IMR-90 (cell line): ENCODE results near the gene TMEM130. TPM values are rescaled to one million over a fixed set of nuclear protein-coding genes. Genes with fewer than 3 reads are reported as not detected.

Experiments
- ATAC-seq: fragments of 200-7000 bp; cut with Tn5 transposase; 2 replicates; pipeline ENCODE4 v1.9.1; 2020; ENCODE audit warnings: low read depth, mild to moderate bottlenecking, moderate library complexity
- BruUV-seq: library from RNA; stranded (reverse); fragments of 400-500 nt; replicated peaks from 2 replicates; lab custom pipeline; 2021; lab: Mats Ljungman, UMichigan
- CTCF ChIA-PET: fragments of 300-600 bp; formaldehyde crosslinking; extraction: SDS; loops from one replicate; lab custom pipeline; 2021; ENCODE audit warnings: antibody characterized with exemption; lab: Yijun Ruan, JAX
- POLR2A ChIA-PET: fragments of 300-600 bp; sonication (Branson Sonifier 250); formaldehyde crosslinking; loops from one replicate; lab custom pipeline; 2022; ENCODE audit warnings: antibody characterized with exemption; ENCODE audit not compliant: unreplicated experiment; lab: Charles Lee
- DNase-seq: peaks from one replicate; pipeline ENCODE4 v3.0.0; 2013
- H2AFZ ChIP-seq: replicated peaks from 2 replicates; pipeline ENCODE3; 2013; ENCODE audit warnings: low read length, mild to moderate bottlenecking; ENCODE audit not compliant: poor library complexity
- H2AK5ac ChIP-seq: 2 replicates; pipeline ENCODE4 v1.6.1; 2013; ENCODE audit warnings: low read depth, low read length, inconsistent platforms
- H2AK9ac ChIP-seq: replicated peaks from 2 replicates; pipeline ENCODE3; 2013; ENCODE audit warnings: mild to moderate bottlenecking, low read depth, low read length, moderate library complexity; ENCODE audit not compliant: poor library complexity
- H2BK120ac ChIP-seq: 2 replicates; pipeline ENCODE4 v1.6.1; 2013; ENCODE audit warnings: low read depth, low read length, inconsistent platforms
- H2BK15ac ChIP-seq: 3 replicates; pipeline ENCODE4 v1.6.1; 2013; ENCODE audit warnings: low read depth, low read length, inconsistent platforms
- H2BK20ac ChIP-seq: 2 replicates; pipeline ENCODE4 v1.6.1; 2013; ENCODE audit warnings: low read depth, mild to moderate bottlenecking, inconsistent platforms, low read length, moderate library complexity
- H2BK5ac ChIP-seq: 2 replicates; pipeline ENCODE4 v1.6.1; 2013; ENCODE audit warnings: mild to moderate bottlenecking, low read depth, low read length, inconsistent platforms; ENCODE audit not compliant: poor library complexity, severe bottlenecking
- H3K14ac ChIP-seq: replicated peaks from 2 replicates; pipeline ENCODE4 v1.6.1; 2013; ENCODE audit warnings: low read depth, low read length, inconsistent platforms
- H3K18ac ChIP-seq: 2 replicates; pipeline ENCODE4 v1.6.1; 2013; ENCODE audit warnings: low read depth, low read length, control low read depth
- H3K23ac ChIP-seq: 2 replicates; pipeline ENCODE4 v1.6.1; 2013; ENCODE audit warnings: low read depth, low read length, inconsistent platforms
- H3K27ac ChIP-seq: 2 replicates; pipeline ENCODE4 v1.5.1; 2013; ENCODE audit warnings: mild to moderate bottlenecking, control low read depth, low read length; ENCODE audit not compliant: insufficient read depth
- H3K27me3 ChIP-seq: 2 replicates; pipeline ENCODE4 v1.6.1; 2013; ENCODE audit warnings: low read length; ENCODE audit not compliant: control insufficient read depth, insufficient read depth
- H3K36me3 ChIP-seq: 2 replicates; pipeline ENCODE4 v1.6.1; 2013; ENCODE audit warnings: low read length, mixed read lengths; ENCODE audit not compliant: control insufficient read depth, insufficient read depth
- H3K4ac ChIP-seq: 2 replicates; pipeline ENCODE4 v1.6.1; 2013; ENCODE audit warnings: low read depth, low read length, inconsistent platforms
- H3K4me1 ChIP-seq: 2 replicates; pipeline ENCODE4 v1.6.1; 2013; ENCODE audit warnings: low read length, mixed read lengths; ENCODE audit not compliant: control insufficient read depth, insufficient read depth
- H3K4me2 ChIP-seq: 2 replicates; pipeline ENCODE4 v1.6.1; 2013; ENCODE audit warnings: low read depth, mild to moderate bottlenecking, control low read depth, low read length, moderate library complexity
- H3K4me3 ChIP-seq: 2 replicates; pipeline ENCODE4 v1.5.1; 2013; ENCODE audit warnings: low read depth, mild to moderate bottlenecking, control low read depth, low read length, moderate library complexity; ENCODE audit not compliant: insufficient read depth
- H3K56ac ChIP-seq: 2 replicates; pipeline ENCODE4 v1.6.1; 2013; ENCODE audit warnings: low read length, inconsistent platforms; ENCODE audit not compliant: insufficient read depth; ENCODE audit errors: extremely low read depth
- H3K79me1 ChIP-seq, 2 experiments: 2 replicates each; pipeline ENCODE4 v1.6.1; 2013; ENCODE audit warnings: low read length in 2 of 2, inconsistent platforms in 1 of 2, low read depth in 1 of 2
- H3K9ac ChIP-seq: 2 replicates; pipeline ENCODE4 v1.6.1; 2013; ENCODE audit warnings: low read depth, low read length, control low read depth
- H3K9me1 ChIP-seq: 2 replicates; pipeline ENCODE4 v1.6.1; 2013; ENCODE audit warnings: low read length, inconsistent platforms; ENCODE audit not compliant: insufficient read depth
- H3K9me3 ChIP-seq: 2 replicates; pipeline ENCODE4 v1.6.1; 2013; ENCODE audit warnings: low read length; ENCODE audit not compliant: control insufficient read depth, insufficient read depth
- H4K20me1 ChIP-seq: 2 replicates; pipeline ENCODE4 v1.6.1; 2013; ENCODE audit warnings: low read length, inconsistent platforms; ENCODE audit not compliant: insufficient read depth
- H4K5ac ChIP-seq: 2 replicates; pipeline ENCODE4 v1.6.1; 2013; ENCODE audit warnings: mild to moderate bottlenecking, low read depth, low read length, control low read depth
- H4K8ac ChIP-seq, 2 experiments: 2 replicates each; pipeline ENCODE4 v1.6.1; 2013; ENCODE audit warnings: low read depth in 2 of 2, low read length in 2 of 2, control low read depth in 1 of 2, inconsistent platforms in 1 of 2
- H4K91ac ChIP-seq: 2 replicates; pipeline ENCODE4 v1.6.1; 2013; ENCODE audit warnings: low read depth, low read length, inconsistent platforms; ENCODE audit not compliant: insufficient read depth
- CHD1 ChIP-seq: IDR thresholded peaks from 2 replicates; pipeline ENCODE4 v1.6.1; 2012; ENCODE audit warnings: low read depth, low read length, improper control_type of control experiment
- WGBS, 2 experiments: methylation state at CpG; one replicate each; pipeline versions ENCODE4 v1.1.5 to v1.1.7; 2013; ENCODE audit warnings: missing lambda C conversion rate in 2 of 2; ENCODE audit not compliant: insufficient read length in 1 of 2; ENCODE audit errors: extremely low coverage in 2 of 2; 5-methylcytosine and 5-hydroxymethylcytosine counted together
- dilution Hi-C: fragments of 300-500 bp; cut with HindIII; formaldehyde crosslinking; loops from one replicate; pipeline ENCODE4 v1.14.3; 2018; ENCODE audit warnings: low sequenced_read_pairs; ENCODE audit not compliant: unreplicated experiment
- in situ Hi-C: fragments of 300-500 bp; cut with MboI; formaldehyde crosslinking; loops from 3 replicates; pipeline ENCODE4 v1.14.3; 2019; ENCODE audit warnings: low sequenced_read_pairs, inconsistent platforms, mixed read lengths
- intact Hi-C: fragments of 100-400 bp; cut with micrococcal nuclease; formaldehyde crosslinking; loops from 2 replicates; pipeline ENCODE4 v1.10.0; 2022
- polyA plus RNA-seq, 3 experiments: library from polyadenylated mRNA; depleted of rRNA; stranded (reverse); fragments of >200 nt; gene quantifications; 2 replicates each; pipeline ENCODE4 v1.2.3, GENCODE V29; 2012; ENCODE audit warnings: low replicate concordance in 1 of 3
- total RNA-seq: library from RNA; depleted of rRNA; stranded (reverse); fragments of >200 nt; gene quantifications from 2 replicates; pipeline ENCODE4 v1.2.3, GENCODE V29; 2012

TMEM130 gene
- total and polyA plus RNA-seq, 2 of the 4 experiments (the other 2 are of a cell fraction) = 1.1 to 14.8 TPM

GRCh38 chr7:98868450-98868849, 1.4 kb downstream of the TMEM130 start:
- H2BK120ac ChIP-seq = no peak overlapping the region
- H2BK20ac ChIP-seq = no peak overlapping the region
- H3K9me3 ChIP-seq = no peaks in the 10 kb centered on the region
- H3K56ac ChIP-seq = no peak overlapping the region
- WGBS, 2 experiments = no CpG with 5 or more reads among the region's 2 CpGs
- H3K4me2 ChIP-seq = no peak overlapping the region
- H3K27me3 ChIP-seq = peaks cover 12% of the 10 kb centered on the region
- POLR2A ChIA-PET = no interaction called here
- intact Hi-C loops = no loop called here
- H2AK5ac ChIP-seq = no peak overlapping the region
- no peak overlapping the region for H4K5ac ChIP-seq
- peaks cover 0 to 3% of the 10 kb centered on the region in 2 experiments; a peak in 1 of 4 replicates for H3K79me1 ChIP-seq
- no peak overlapping the region for H2BK5ac ChIP-seq
- no peak overlapping the region for H3K14ac ChIP-seq
- no peaks in the 10 kb centered on the region for H3K36me3 ChIP-seq
- no peak for TF ChIP-seq CHD1
- no peak overlapping the region for H3K27ac ChIP-seq
- H2AFZ ChIP-seq = no peak overlapping the region
- no peak overlapping the region for H3K4ac ChIP-seq
- no peak overlapping the region for H2BK15ac ChIP-seq
- no peak overlapping the region for H3K23ac ChIP-seq
- H4K91ac ChIP-seq = no peak overlapping the region; the same call in 1 of the 2 replicates
- H2AK9ac ChIP-seq = no peak overlapping the region
- dilution Hi-C loops = no loop called here
- peaks cover 10% of the 10 kb centered on the region for H3K4me1 ChIP-seq
- CTCF ChIA-PET = no interaction called here
- no peak overlapping the region for H3K18ac ChIP-seq
- no peaks in the 10 kb centered on the region for H4K20me1 ChIP-seq
- H4K8ac ChIP-seq = no peak overlapping the region
- DNase-seq (no peak), ATAC-seq (no peak)
- H3K4me3 ChIP-seq = no peak overlapping the region
- peaks cover 9% of the 10 kb centered on the region for H3K9me1 ChIP-seq
- in situ Hi-C loops = no loop called here
- no TSS peak for BruUV-seq
- no peak overlapping the region for H3K9ac ChIP-seq
